ENCODE results near the gene BARD1. TPM values are rescaled to one million over a fixed set of nuclear protein-coding genes. Genes with fewer than 3 reads are reported as not detected.

Gene BARD1
- total and polyA plus RNA-seq, 2 donors (not counting 1 experiment from before 2014, with no cell fraction given) = 4.3 to 20.7 TPM

DNA sequence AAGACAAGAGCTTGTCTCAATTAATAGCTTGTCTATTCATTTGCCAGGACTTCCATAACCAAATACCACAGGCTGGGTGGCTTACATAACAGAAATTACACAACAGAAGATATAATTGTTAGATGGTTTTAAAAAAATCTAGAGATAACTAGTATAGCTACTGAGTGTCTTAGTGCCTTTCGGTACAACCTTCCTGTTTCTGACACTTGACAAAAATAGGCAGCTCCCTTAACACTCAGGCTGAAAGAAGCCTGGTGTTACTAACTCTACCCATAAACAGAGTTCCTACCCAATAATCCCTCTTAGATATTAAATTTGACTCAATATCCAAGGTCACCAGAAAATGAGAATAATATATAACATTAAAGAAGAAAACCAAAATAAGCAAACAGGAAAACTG, 129.7 kb downstream of the BARD1 start:
- Histone ChIP-seq H4K20me1 (ENCODE audit: control insufficient read depth, insufficient read depth, low read length, poor library complexity, severe bottlenecking) (no peaks in the 10 kb centered on the region), H3K27me3 (replicated peaks in 1 of 4; ENCODE audit: control extremely low read depth in 1 of 4, control insufficient read depth in 3 of 4, insufficient read depth in 4 of 4, low read length in 3 of 4) (no peaks in the 10 kb centered on the region), H2AFZ (ENCODE audit: insufficient read depth, low read depth, low read length, poor library complexity, severe bottlenecking) (no peak overlapping the region), H3K9ac (ENCODE audit: low read length) (peak overlapping the region; percentile 6), H3K4me1 (ENCODE audit: control insufficient read depth in 2 of 2, insufficient read depth in 2 of 2, low read length in 2 of 2) (no peaks in the 10 kb centered on the region), H3K79me2 (ENCODE audit: control insufficient read depth, insufficient read depth, low read length) (no peaks in the 10 kb centered on the region), H3K36me3 (replicated peaks in 1 of 2; ENCODE audit: control extremely low read depth in 1 of 2, control insufficient read depth in 1 of 2, extremely low read depth in 1 of 2, insufficient read depth in 2 of 2, low read length in 1 of 2) (no peaks in the 10 kb centered on the region), H3K4me3 (ENCODE audit: control extremely low read depth in 1 of 5, extremely low read depth in 1 of 5, insufficient read depth in 1 of 5, low read depth in 2 of 5, low read length in 4 of 5) (peak overlapping the region in 1 of 5 experiments; percentile 31), H3K9me3 (ENCODE audit: control extremely low read depth in 1 of 3, control insufficient read depth in 2 of 3, insufficient read depth in 1 of 3, low read length in 2 of 3) (no peaks in the 10 kb centered on the region), H3K4me2 (replicated peaks; ENCODE audit: low read depth, low read length, poor library complexity, severe bottlenecking) (peak overlapping the region; percentile 8), H3K27ac (ENCODE audit: low read length in 2 of 2) (no peak overlapping the region)
- ChIA-PET POLR2A (interaction anchor here (1.1 kb wide), 1 partner anchor 130 kb away, joined by 3 read pairs; the partner anchor contains the start of gene BARD1), CTCF (no interaction called here)
- Mint-ChIP-seq H3K27ac (no peak overlapping the region), H3K4me1 (peaks cover 8% of the 10 kb centered on the region), H3K4me3 (no peak overlapping the region), H3K27me3 (no peaks in the 10 kb centered on the region), H3K9me3 (ENCODE audit: insufficient read depth) (no peaks in the 10 kb centered on the region)
- no peak for ATAC-seq (ENCODE audit: low read depth)
- intact Hi-C loops (cut with micrococcal nuclease) = no loop called here
- WGBS (ENCODE audit: insufficient coverage) = no CpG with 5 or more reads among the region's 1 CpG
- TF ChIP-seq, protein P1, sequence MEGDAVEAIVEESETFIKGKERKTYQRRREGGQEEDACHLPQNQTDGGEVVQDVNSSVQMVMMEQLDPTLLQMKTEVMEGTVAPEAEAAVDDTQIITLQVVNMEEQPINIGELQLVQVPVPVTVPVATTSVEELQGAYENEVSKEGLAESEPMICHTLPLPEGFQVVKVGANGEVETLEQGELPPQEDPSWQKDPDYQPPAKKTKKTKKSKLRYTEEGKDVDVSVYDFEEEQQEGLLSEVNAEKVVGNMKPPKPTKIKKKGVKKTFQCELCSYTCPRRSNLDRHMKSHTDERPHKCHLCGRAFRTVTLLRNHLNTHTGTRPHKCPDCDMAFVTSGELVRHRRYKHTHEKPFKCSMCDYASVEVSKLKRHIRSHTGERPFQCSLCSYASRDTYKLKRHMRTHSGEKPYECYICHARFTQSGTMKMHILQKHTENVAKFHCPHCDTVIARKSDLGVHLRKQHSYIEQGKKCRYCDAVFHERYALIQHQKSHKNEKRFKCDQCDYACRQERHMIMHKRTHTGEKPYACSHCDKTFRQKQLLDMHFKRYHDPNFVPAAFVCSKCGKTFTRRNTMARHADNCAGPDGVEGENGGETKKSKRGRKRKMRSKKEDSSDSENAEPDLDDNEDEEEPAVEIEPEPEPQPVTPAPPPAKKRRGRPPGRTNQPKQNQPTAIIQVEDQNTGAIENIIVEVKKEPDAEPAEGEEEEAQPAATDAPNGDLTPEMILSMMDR (IDR thresholded peaks at IDR 0.05) = no peak
- no peak for TF ChIP-seq EZH2 (IDR thresholded peaks at IDR 0.05; ENCODE audit: borderline replicate concordance, insufficient read depth, low read depth, low read length, poor library complexity, severe bottlenecking)
- DNase-seq = no peak

DNA sequence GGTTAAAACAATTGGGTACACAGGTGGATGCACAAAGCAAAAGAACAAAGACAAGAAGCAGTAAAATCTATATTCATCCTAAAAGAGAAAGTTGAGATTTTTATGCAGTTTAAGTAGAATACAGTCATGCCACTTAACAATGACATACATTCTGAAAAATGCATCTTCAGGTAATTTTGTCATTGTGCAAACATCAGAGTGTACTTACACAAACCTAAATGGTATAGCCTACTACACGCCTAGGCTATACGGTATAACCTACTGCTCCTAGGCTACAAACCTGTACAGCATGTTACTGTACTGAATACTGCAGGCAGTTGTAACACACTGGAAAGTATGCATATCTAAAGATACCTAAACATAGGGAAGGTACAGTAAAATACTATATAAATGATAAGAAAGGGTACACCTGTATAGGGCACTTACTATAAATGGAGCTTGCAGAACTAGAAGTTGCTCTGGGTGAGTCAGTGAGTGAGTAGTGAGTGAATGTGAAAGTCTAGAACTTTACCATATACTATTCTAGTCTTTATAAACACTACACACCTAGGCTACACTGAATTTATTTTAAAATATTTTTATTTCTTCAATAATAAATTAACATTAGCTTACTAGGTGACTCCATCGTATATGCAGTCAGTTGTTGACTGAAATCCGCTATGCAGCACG, 132.9 kb downstream of the BARD1 start:
- Mint-ChIP-seq H3K27me3 (no peaks in the 10 kb centered on the region), H3K4me1 (peaks cover 3% of the 10 kb centered on the region), H3K9me3 (ENCODE audit: insufficient read depth) (no peaks in the 10 kb centered on the region), H3K4me3 (no peak overlapping the region), H3K27ac (no peak overlapping the region)
- H3K4me1 ChIP-seq (ENCODE audit: control insufficient read depth in 2 of 2, insufficient read depth in 2 of 2, low read length in 2 of 2) = no peaks in the 10 kb centered on the region
- no peak overlapping the region for H3K9ac ChIP-seq (ENCODE audit: low read length)
- TF ChIP-seq EZH2 (IDR thresholded peaks at IDR 0.05; ENCODE audit: borderline replicate concordance, insufficient read depth, low read depth, low read length, poor library complexity, severe bottlenecking) = no peak
- TF ChIP-seq, protein P1 (IDR thresholded peaks at IDR 0.05) = no peak
- no peaks in the 10 kb centered on the region for H3K27me3 ChIP-seq (replicated peaks in 1 of 4; ENCODE audit: control extremely low read depth in 1 of 4, control insufficient read depth in 3 of 4, insufficient read depth in 4 of 4, low read length in 3 of 4)
- no peak overlapping the region for H3K4me2 ChIP-seq (replicated peaks; ENCODE audit: low read depth, low read length, poor library complexity, severe bottlenecking)
- peaks cover 0 to 1% (median 0%) of the 10 kb centered on the region in 3 donors for H3K9me3 ChIP-seq (ENCODE audit: control extremely low read depth in 1 of 3, control insufficient read depth in 2 of 3, insufficient read depth in 1 of 3, low read length in 2 of 3)
- no peaks in the 10 kb centered on the region for H3K36me3 ChIP-seq (replicated peaks in 1 of 2; ENCODE audit: control extremely low read depth in 1 of 2, control insufficient read depth in 1 of 2, extremely low read depth in 1 of 2, insufficient read depth in 2 of 2, low read length in 1 of 2)
- no peak overlapping the region for H2AFZ ChIP-seq (ENCODE audit: insufficient read depth, low read depth, low read length, poor library complexity, severe bottlenecking)
- CTCF ChIA-PET = no interaction called here
- no CpG with 5 or more reads among the region's 5 CpGs for WGBS (ENCODE audit: insufficient coverage)
- no peak for ATAC-seq (ENCODE audit: low read depth)
- intact Hi-C loops (cut with micrococcal nuclease) = no loop called here
- POLR2A ChIA-PET = no interaction called here
- H3K4me3 ChIP-seq (ENCODE audit: control extremely low read depth in 1 of 5, extremely low read depth in 1 of 5, insufficient read depth in 1 of 5, low read depth in 2 of 5, low read length in 4 of 5) = no peak overlapping the region
- no peaks in the 10 kb centered on the region for H4K20me1 ChIP-seq (ENCODE audit: control insufficient read depth, insufficient read depth, low read length, poor library complexity, severe bottlenecking)
- DNase-seq = no peak
- no peak overlapping the region for H3K27ac ChIP-seq (ENCODE audit: low read length in 2 of 2)
- H3K79me2 ChIP-seq (ENCODE audit: control insufficient read depth, insufficient read depth, low read length) = no peaks in the 10 kb centered on the region
